Left kidney (tissue), 2 donors: ENCODE results near the gene PRKAR1B. TPM values are rescaled to one million over a fixed set of nuclear protein-coding genes. Genes with fewer than 3 reads are reported as not detected.
"Not testable (repeated sequence)": the region's sequence is repeated elsewhere in the genome, so short reads cannot be mapped to it uniquely, and the experiment has no call there.

Experiments
- DNase-seq: peaks from one replicate; pipeline ENCODE4 v3.0.0-alpha.2; 2013
- polyA plus RNA-seq: library from polyadenylated mRNA; unstranded; fragments of 120-200 nt; gene quantifications from one replicate; pipeline ENCODE4 v1.2.1, GENCODE V29; 2013; ENCODE audit not compliant: insufficient read length

PRKAR1B gene
- polyA plus RNA-seq, 1 donor = 33.7 TPM

GRCh38 chr7:645606-646005, 81.5 kb downstream of the PRKAR1B start:
- DNase-seq = no peak

- DNase-seq = no peak
These were observed 82.4 kb downstream of the PRKAR1B start for GRCh38 chr7:644381-645305.

- no peak for DNase-seq
These were observed 85.1 kb downstream of the PRKAR1B start for GRCh38 chr7:641966-642365.

GRCh38 chr7:641269-641671, 85.8 kb downstream of the PRKAR1B start:
- no peak for DNase-seq

GRCh38 chr7:638256-639011, 88.6 kb downstream of the PRKAR1B start:
- DNase-seq = no peak

GRCh38 chr7:637826-638225, 89.3 kb downstream of the PRKAR1B start:
- DNase-seq = no peak

- DNase-seq = no peak
These were observed 90.7 kb downstream of the PRKAR1B start for GRCh38 chr7:636396-636795.

GRCh38 chr7:635687-636382, 91.2 kb downstream of the PRKAR1B start:
- DNase-seq = not testable (repeated sequence)

- DNase-seq = no peak
These were observed 91.9 kb downstream of the PRKAR1B start for GRCh38 chr7:635227-635626.

- DNase-seq = no peak
These were observed 93.6 kb downstream of the PRKAR1B start for GRCh38 chr7:633381-634018.

- no peak for DNase-seq
These were observed 94.3 kb downstream of the PRKAR1B start for GRCh38 chr7:632831-633210.

GRCh38 chr7:631964-632830, 94.9 kb downstream of the PRKAR1B start:
- no peak for DNase-seq

GRCh38 chr7:631291-631711, 95.8 kb downstream of the PRKAR1B start:
- DNase-seq = no peak

GRCh38 chr7:630539-630938, 96.5 kb downstream of the PRKAR1B start:
- no peak for DNase-seq

- DNase-seq = no peak
These were observed 97.0 kb downstream of the PRKAR1B start for GRCh38 chr7:630111-630511.

- no peak for DNase-seq
These were observed 98.3 kb downstream of the PRKAR1B start for GRCh38 chr7:628826-629225.

GRCh38 chr7:628402-628763, 98.7 kb downstream of the PRKAR1B start:
- DNase-seq = no peak

GRCh38 chr7:627661-628401, 99.2 kb downstream of the PRKAR1B start:
- DNase-seq = no peak

- DNase-seq = no peak
These were observed 101.6 kb downstream of the PRKAR1B start for GRCh38 chr7:625376-625971.

- DNase-seq = no peak
These were observed 103.6 kb downstream of the PRKAR1B start for GRCh38 chr7:623464-623863.
